IMR-90 (cell line): Measurements from ENCODE around the gene FLYWCH1. TPM values are rescaled to one million over a fixed set of nuclear protein-coding genes. Genes with fewer than 3 reads are reported as not detected.

Source experiments
- ATAC-seq: fragments of 200-7000 bp; cut with Tn5 transposase; 2 replicates; pipeline ENCODE4 v1.9.1; 2020; ENCODE audit warnings: low read depth, mild to moderate bottlenecking, moderate library complexity
- BruUV-seq: library from RNA; stranded (reverse); fragments of 400-500 nt; replicated peaks from 2 replicates; lab custom pipeline; 2021; lab: Mats Ljungman, UMichigan
- CTCF ChIA-PET: fragments of 300-600 bp; formaldehyde crosslinking; extraction: SDS; loops from one replicate; lab custom pipeline; 2021; ENCODE audit warnings: antibody characterized with exemption; lab: Yijun Ruan, JAX
- POLR2A ChIA-PET: fragments of 300-600 bp; sonication (Branson Sonifier 250); formaldehyde crosslinking; loops from one replicate; lab custom pipeline; 2022; ENCODE audit warnings: antibody characterized with exemption; ENCODE audit not compliant: unreplicated experiment; lab: Charles Lee
- DNase-seq: peaks from one replicate; pipeline ENCODE4 v3.0.0; 2013
- H2AFZ ChIP-seq: replicated peaks from 2 replicates; pipeline ENCODE3; 2013; ENCODE audit warnings: low read length, mild to moderate bottlenecking; ENCODE audit not compliant: poor library complexity
- H2AK5ac ChIP-seq: 2 replicates; pipeline ENCODE4 v1.6.1; 2013; ENCODE audit warnings: low read depth, low read length, inconsistent platforms
- H2AK9ac ChIP-seq: replicated peaks from 2 replicates; pipeline ENCODE3; 2013; ENCODE audit warnings: mild to moderate bottlenecking, low read depth, low read length, moderate library complexity; ENCODE audit not compliant: poor library complexity
- H2BK120ac ChIP-seq: 2 replicates; pipeline ENCODE4 v1.6.1; 2013; ENCODE audit warnings: low read depth, low read length, inconsistent platforms
- H2BK15ac ChIP-seq: 3 replicates; pipeline ENCODE4 v1.6.1; 2013; ENCODE audit warnings: low read depth, low read length, inconsistent platforms
- H2BK20ac ChIP-seq: 2 replicates; pipeline ENCODE4 v1.6.1; 2013; ENCODE audit warnings: low read depth, mild to moderate bottlenecking, inconsistent platforms, low read length, moderate library complexity
- H2BK5ac ChIP-seq: 2 replicates; pipeline ENCODE4 v1.6.1; 2013; ENCODE audit warnings: mild to moderate bottlenecking, low read depth, low read length, inconsistent platforms; ENCODE audit not compliant: poor library complexity, severe bottlenecking
- H3K14ac ChIP-seq: replicated peaks from 2 replicates; pipeline ENCODE4 v1.6.1; 2013; ENCODE audit warnings: low read depth, low read length, inconsistent platforms
- H3K18ac ChIP-seq: 2 replicates; pipeline ENCODE4 v1.6.1; 2013; ENCODE audit warnings: low read depth, low read length, control low read depth
- H3K23ac ChIP-seq: 2 replicates; pipeline ENCODE4 v1.6.1; 2013; ENCODE audit warnings: low read depth, low read length, inconsistent platforms
- H3K27ac ChIP-seq: 2 replicates; pipeline ENCODE4 v1.5.1; 2013; ENCODE audit warnings: mild to moderate bottlenecking, control low read depth, low read length; ENCODE audit not compliant: insufficient read depth
- H3K27me3 ChIP-seq: 2 replicates; pipeline ENCODE4 v1.6.1; 2013; ENCODE audit warnings: low read length; ENCODE audit not compliant: control insufficient read depth, insufficient read depth
- H3K36me3 ChIP-seq: 2 replicates; pipeline ENCODE4 v1.6.1; 2013; ENCODE audit warnings: low read length, mixed read lengths; ENCODE audit not compliant: control insufficient read depth, insufficient read depth
- H3K4ac ChIP-seq: 2 replicates; pipeline ENCODE4 v1.6.1; 2013; ENCODE audit warnings: low read depth, low read length, inconsistent platforms
- H3K4me1 ChIP-seq: 2 replicates; pipeline ENCODE4 v1.6.1; 2013; ENCODE audit warnings: low read length, mixed read lengths; ENCODE audit not compliant: control insufficient read depth, insufficient read depth
- H3K4me2 ChIP-seq: 2 replicates; pipeline ENCODE4 v1.6.1; 2013; ENCODE audit warnings: low read depth, mild to moderate bottlenecking, control low read depth, low read length, moderate library complexity
- H3K4me3 ChIP-seq: 2 replicates; pipeline ENCODE4 v1.5.1; 2013; ENCODE audit warnings: low read depth, mild to moderate bottlenecking, control low read depth, low read length, moderate library complexity; ENCODE audit not compliant: insufficient read depth
- H3K56ac ChIP-seq: 2 replicates; pipeline ENCODE4 v1.6.1; 2013; ENCODE audit warnings: low read length, inconsistent platforms; ENCODE audit not compliant: insufficient read depth; ENCODE audit errors: extremely low read depth
- H3K79me1 ChIP-seq, 2 experiments: 2 replicates each; pipeline ENCODE4 v1.6.1; 2013; ENCODE audit warnings: low read length in 2 of 2, inconsistent platforms in 1 of 2, low read depth in 1 of 2
- H3K9ac ChIP-seq: 2 replicates; pipeline ENCODE4 v1.6.1; 2013; ENCODE audit warnings: low read depth, low read length, control low read depth
- H3K9me1 ChIP-seq: 2 replicates; pipeline ENCODE4 v1.6.1; 2013; ENCODE audit warnings: low read length, inconsistent platforms; ENCODE audit not compliant: insufficient read depth
- H3K9me3 ChIP-seq: 2 replicates; pipeline ENCODE4 v1.6.1; 2013; ENCODE audit warnings: low read length; ENCODE audit not compliant: control insufficient read depth, insufficient read depth
- H4K20me1 ChIP-seq: 2 replicates; pipeline ENCODE4 v1.6.1; 2013; ENCODE audit warnings: low read length, inconsistent platforms; ENCODE audit not compliant: insufficient read depth
- H4K5ac ChIP-seq: 2 replicates; pipeline ENCODE4 v1.6.1; 2013; ENCODE audit warnings: mild to moderate bottlenecking, low read depth, low read length, control low read depth
- H4K8ac ChIP-seq, 2 experiments: 2 replicates each; pipeline ENCODE4 v1.6.1; 2013; ENCODE audit warnings: low read depth in 2 of 2, low read length in 2 of 2, control low read depth in 1 of 2, inconsistent platforms in 1 of 2
- H4K91ac ChIP-seq: 2 replicates; pipeline ENCODE4 v1.6.1; 2013; ENCODE audit warnings: low read depth, low read length, inconsistent platforms; ENCODE audit not compliant: insufficient read depth
- BHLHE40 ChIP-seq: fragments of 150-350 bp; IDR thresholded peaks from 2 replicates; pipeline ENCODE4 v1.6.1; 2016; ENCODE audit warnings: mild to moderate bottlenecking, low read depth, low read length
- CHD1 ChIP-seq: IDR thresholded peaks from 2 replicates; pipeline ENCODE4 v1.6.1; 2012; ENCODE audit warnings: low read depth, low read length, improper control_type of control experiment
- CTCF ChIP-seq: conservative IDR thresholded peaks from 2 replicates; pipeline ENCODE4 v1.5.1; 2012; ENCODE audit warnings: mild to moderate bottlenecking, low read depth, low read length, improper control_type of control experiment
- MAZ ChIP-seq: IDR thresholded peaks from 2 replicates; pipeline ENCODE4 v1.6.1; 2012; ENCODE audit warnings: low read depth, mild to moderate bottlenecking, low read length, improper control_type of control experiment, moderate library complexity, borderline replicate concordance
- NFE2L2 ChIP-seq: fragments of 150-350 bp; IDR thresholded peaks from 2 replicates; pipeline ENCODE4 v1.6.1; 2016; ENCODE audit warnings: low read depth, mild to moderate bottlenecking, low read length
- POLR2A ChIP-seq: IDR thresholded peaks from 2 replicates; pipeline ENCODE4 v1.6.1; 2012; ENCODE audit warnings: mild to moderate bottlenecking, low read depth, low read length
- RCOR1 ChIP-seq: IDR thresholded peaks from 2 replicates; pipeline ENCODE4 v1.6.1; 2012; ENCODE audit warnings: mild to moderate bottlenecking, low read length, improper control_type of control experiment; ENCODE audit not compliant: insufficient replicate concordance
- RFX5 ChIP-seq: IDR thresholded peaks from 2 replicates; pipeline ENCODE4 v1.8.0; 2012; ENCODE audit warnings: low read depth, mild to moderate bottlenecking, low read length, moderate library complexity
- SMC3 ChIP-seq: fragments of 150-350 bp; IDR thresholded peaks from 2 replicates; pipeline ENCODE4 v1.6.1; 2016; ENCODE audit warnings: low read depth, mild to moderate bottlenecking, antibody characterized with exemption, low read length, moderate library complexity
- WGBS, 2 experiments: methylation state at CpG; one replicate each; pipeline versions ENCODE4 v1.1.5 to v1.1.7; 2013; ENCODE audit warnings: missing lambda C conversion rate in 2 of 2; ENCODE audit not compliant: insufficient read length in 1 of 2; ENCODE audit errors: extremely low coverage in 2 of 2; 5-methylcytosine and 5-hydroxymethylcytosine counted together
- dilution Hi-C: fragments of 300-500 bp; cut with HindIII; formaldehyde crosslinking; loops from one replicate; pipeline ENCODE4 v1.14.3; 2018; ENCODE audit warnings: low sequenced_read_pairs; ENCODE audit not compliant: unreplicated experiment
- in situ Hi-C: fragments of 300-500 bp; cut with MboI; formaldehyde crosslinking; loops from 3 replicates; pipeline ENCODE4 v1.14.3; 2019; ENCODE audit warnings: low sequenced_read_pairs, inconsistent platforms, mixed read lengths
- intact Hi-C: fragments of 100-400 bp; cut with micrococcal nuclease; formaldehyde crosslinking; loops from 2 replicates; pipeline ENCODE4 v1.10.0; 2022
- polyA plus RNA-seq, 3 experiments: library from polyadenylated mRNA; depleted of rRNA; stranded (reverse); fragments of >200 nt; gene quantifications; 2 replicates each; pipeline ENCODE4 v1.2.3, GENCODE V29; 2012; ENCODE audit warnings: low replicate concordance in 1 of 3
- total RNA-seq: library from RNA; depleted of rRNA; stranded (reverse); fragments of >200 nt; gene quantifications from 2 replicates; pipeline ENCODE4 v1.2.3, GENCODE V29; 2012
- TF ChIP-seq, protein P1 (sequence below): fragments of 150-350 bp; IDR thresholded peaks from 2 replicates; pipeline ENCODE4 v1.6.1; 2017; ENCODE audit warnings: mild to moderate bottlenecking, antibody characterized with exemption, low read length, low read depth

Gene FLYWCH1
- total and polyA plus RNA-seq, 2 of the 4 experiments (the other 2 are of a cell fraction): 14.3 to 25.2 TPM

DNA sequence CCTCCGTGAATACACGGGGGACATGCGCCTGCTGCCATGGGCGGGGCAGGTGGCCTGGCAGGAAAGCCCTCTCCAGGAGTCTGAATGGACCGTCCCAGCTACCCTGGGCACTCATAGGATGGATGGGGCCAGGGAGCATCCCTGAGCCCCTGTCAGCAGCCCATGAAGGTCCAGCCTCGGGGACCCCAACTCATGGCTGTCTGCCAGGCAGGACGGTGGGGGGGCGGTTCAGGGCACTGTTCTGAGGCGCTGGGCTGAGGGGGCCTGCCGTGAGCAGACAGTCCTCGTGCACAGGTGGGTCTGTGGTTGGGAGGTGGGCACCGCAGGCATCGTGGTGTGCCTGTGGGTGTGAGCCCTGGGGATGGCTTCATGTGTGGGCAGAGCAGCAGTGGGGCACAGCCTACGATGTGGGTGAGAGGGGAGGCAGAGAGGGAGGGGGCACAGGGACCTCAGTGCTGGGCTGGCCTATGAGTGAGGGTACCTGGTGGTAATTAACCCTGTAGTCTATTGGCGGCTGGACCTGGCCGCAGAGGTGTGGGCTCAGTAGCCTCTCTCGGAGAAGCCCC lies 75.0 kb downstream of the FLYWCH1 start:
- H4K5ac ChIP-seq: no peak overlapping the region
- ATAC-seq (no peak), DNase-seq (no peak)
- no peak overlapping the region for H2BK15ac ChIP-seq
- H2BK5ac ChIP-seq: no peak overlapping the region
- ChIA-PET POLR2A (no interaction called here), CTCF (interaction anchor here (0.6 to 0.7 kb wide), 2 partner anchors 15 to 1324 kb away, joined by 3 read pairs; no protein-coding TSS in a partner anchor)
- H3K9ac ChIP-seq: no peak overlapping the region
- no peak overlapping the region for H2BK20ac ChIP-seq
- BruUV-seq: no TSS peak
- H3K79me1 ChIP-seq: no peaks in the 10 kb centered on the region
- H3K27me3 ChIP-seq: peaks cover 21% of the 10 kb centered on the region
- H3K36me3 ChIP-seq: no peaks in the 10 kb centered on the region
- WGBS, 2 experiments: 77% methylated on average over 3 of the region's 17 CpGs; no CpG with 5 or more reads in 1 of the 2 experiments
- no peak overlapping the region for H3K4me2 ChIP-seq
- H3K9me1 ChIP-seq: 0 out of 2 replicates have a peak, but pooled peaks cover 2% of the 10 kb centered on the region
- TF ChIP-seq BHLHE40 (no peak), MAZ (no peak), CTCF (no peak), RFX5 (no peak), CHD1 (no peak), SMC3 (no peak), NFE2L2 (no peak), POLR2A (no peak), RCOR1 (no peak)
- TF ChIP-seq, protein P1, sequence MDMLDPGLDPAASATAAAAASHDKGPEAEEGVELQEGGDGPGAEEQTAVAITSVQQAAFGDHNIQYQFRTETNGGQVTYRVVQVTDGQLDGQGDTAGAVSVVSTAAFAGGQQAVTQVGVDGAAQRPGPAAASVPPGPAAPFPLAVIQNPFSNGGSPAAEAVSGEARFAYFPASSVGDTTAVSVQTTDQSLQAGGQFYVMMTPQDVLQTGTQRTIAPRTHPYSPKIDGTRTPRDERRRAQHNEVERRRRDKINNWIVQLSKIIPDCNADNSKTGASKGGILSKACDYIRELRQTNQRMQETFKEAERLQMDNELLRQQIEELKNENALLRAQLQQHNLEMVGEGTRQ: no peak
- no peaks in the 10 kb centered on the region for H4K20me1 ChIP-seq
- H3K18ac ChIP-seq: no peak overlapping the region
- H3K56ac ChIP-seq: no peak overlapping the region
- in situ Hi-C loops: no loop called here
- H3K23ac ChIP-seq: no peak overlapping the region
- no peak overlapping the region for H3K14ac ChIP-seq
- no peak overlapping the region for H2BK120ac ChIP-seq
- H3K4me1 ChIP-seq: peaks cover 2% of the 10 kb centered on the region; the same call in 1 of the 2 replicates
- no peak overlapping the region for H3K4ac ChIP-seq
- H2AK5ac ChIP-seq: no peak overlapping the region
- no peak overlapping the region for H3K4me3 ChIP-seq
- no peak overlapping the region for H2AFZ ChIP-seq
- no peak overlapping the region for H2AK9ac ChIP-seq
- H3K9me3 ChIP-seq: no peaks in the 10 kb centered on the region
- dilution Hi-C loops: no loop called here
- intact Hi-C loops: no loop called here
- H3K27ac ChIP-seq: no peak overlapping the region
- H4K8ac ChIP-seq: no peak overlapping the region
- no peak overlapping the region for H4K91ac ChIP-seq
